Astrocyte (in vitro differentiated cells and primary cell): ENCODE results near the gene MYL9. TPM values are rescaled to one million over a fixed set of nuclear protein-coding genes. Genes with fewer than 3 reads are reported as not detected.

Source experiments
- DNase-seq: peaks from one replicate; pipeline ENCODE4 v3.0.0-alpha.2; 2010; ENCODE audit warnings: low read depth
- FAIRE-seq: peaks from 2 replicates; lab custom pipeline; 2011; peaks lifted over from hg19 to GRCh38; lab: Jason Lieb, UNC
- H2AFZ ChIP-seq: 2 replicates; pipeline ENCODE4 v1.6.0; 2012; ENCODE audit warnings: low read depth, low read length, inconsistent platforms
- H3K27ac ChIP-seq: 2 replicates; pipeline ENCODE4 v1.5.1; 2011; ENCODE audit warnings: low read depth, low read length, inconsistent platforms
- H3K27me3 ChIP-seq: 2 replicates; pipeline ENCODE4 v1.6.0; 2011; ENCODE audit warnings: low read length, inconsistent platforms; ENCODE audit not compliant: insufficient read depth
- H3K36me3 ChIP-seq: 2 replicates; pipeline ENCODE4 v1.5.1; 2011; ENCODE audit warnings: low read length, inconsistent platforms; ENCODE audit not compliant: insufficient read depth
- H3K4me1 ChIP-seq: 2 replicates; pipeline ENCODE4 v1.5.1; 2011; ENCODE audit warnings: low read length, inconsistent platforms; ENCODE audit not compliant: insufficient read depth
- H3K4me2 ChIP-seq: 2 replicates; pipeline ENCODE4 v1.6.0; 2012; ENCODE audit warnings: low read length, inconsistent platforms
- H3K4me3 ChIP-seq: 2 replicates; pipeline ENCODE4 v1.5.1; 2011; ENCODE audit warnings: low read depth, mild to moderate bottlenecking, low read length, inconsistent platforms; ENCODE audit not compliant: insufficient read depth
- H3K79me2 ChIP-seq: 2 replicates; pipeline ENCODE4 v1.6.0; 2012; ENCODE audit warnings: mild to moderate bottlenecking, low read length, inconsistent platforms; ENCODE audit not compliant: insufficient read depth
- H3K9ac ChIP-seq: 2 replicates; pipeline ENCODE4 v1.6.0; 2012; ENCODE audit warnings: mild to moderate bottlenecking, low read length, inconsistent platforms
- H3K9me3 ChIP-seq: 2 replicates; pipeline ENCODE4 v1.5.1; 2012; ENCODE audit warnings: low read depth, mild to moderate bottlenecking, low read length, inconsistent platforms; ENCODE audit not compliant: insufficient read depth
- H4K20me1 ChIP-seq: 2 replicates; pipeline ENCODE4 v1.6.0; 2012; ENCODE audit warnings: low read length, inconsistent platforms; ENCODE audit not compliant: insufficient read depth
- H3K27ac Mint-ChIP-seq: one replicate; pipeline ENCODE4 v1.8.0; 2021; ENCODE audit warnings: mild to moderate bottlenecking, mixed read lengths; ENCODE audit not compliant: unreplicated experiment
- H3K27me3 Mint-ChIP-seq: one replicate; pipeline ENCODE4 v1.8.0; 2021; ENCODE audit warnings: low read depth, mixed read lengths; ENCODE audit not compliant: unreplicated experiment
- H3K36me3 Mint-ChIP-seq: one replicate; pipeline ENCODE4 v1.8.0; 2021; ENCODE audit warnings: low read depth, mixed read lengths; ENCODE audit not compliant: unreplicated experiment
- H3K4me1 Mint-ChIP-seq: one replicate; pipeline ENCODE4 v1.8.0; 2021; ENCODE audit warnings: low read depth, mixed read lengths; ENCODE audit not compliant: unreplicated experiment
- H3K4me3 Mint-ChIP-seq: one replicate; pipeline ENCODE4 v1.8.0; 2021; ENCODE audit warnings: mild to moderate bottlenecking, moderate library complexity, mixed read lengths; ENCODE audit not compliant: unreplicated experiment
- H3K9me3 Mint-ChIP-seq: one replicate; pipeline ENCODE4 v1.8.0; 2021; ENCODE audit warnings: mild to moderate bottlenecking, mixed read lengths; ENCODE audit not compliant: unreplicated experiment
- EZH2 ChIP-seq: IDR thresholded peaks from 2 replicates; pipeline ENCODE4 v1.6.1; 2012; ENCODE audit warnings: mild to moderate bottlenecking, low read length, inconsistent platforms; ENCODE audit not compliant: insufficient read depth
- total RNA-seq: library from RNA; stranded (reverse); gene quantifications from 2 replicates; pipeline ENCODE4 v1.2.1, GENCODE V29; 2021
- TF ChIP-seq, protein P1 (sequence below): IDR thresholded peaks from 2 replicates; pipeline ENCODE4 v1.5.1; 2011; ENCODE audit warnings: low read depth, mild to moderate bottlenecking, inconsistent platforms, low read length, moderate library complexity; ENCODE audit not compliant: insufficient read depth

MYL9 gene
- total RNA-seq, 1 donor from 2014 or later: 1,247 TPM

DNA sequence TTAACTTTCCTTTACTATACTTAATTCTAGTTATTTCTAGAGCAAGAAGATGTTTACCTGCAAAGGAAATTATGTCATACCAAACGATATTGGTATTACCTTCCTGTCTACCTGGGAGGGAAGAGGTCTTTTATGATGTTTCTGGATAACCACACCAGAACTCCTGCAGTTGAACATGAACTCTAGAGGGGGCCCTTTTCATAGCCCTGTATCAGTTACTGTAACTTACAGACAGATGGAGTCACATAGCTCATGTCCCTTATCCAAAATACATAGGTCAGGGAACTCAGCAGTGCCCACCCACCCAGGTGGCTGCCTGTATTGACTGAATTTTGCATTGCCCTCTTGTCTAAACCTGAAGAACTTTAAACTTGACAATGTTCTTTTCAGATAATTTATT lies 35.1 kb upstream of the MYL9 start:
- Histone ChIP-seq H3K4me3 (no peak overlapping the region), H3K9ac (no peak overlapping the region), H3K4me2 (no peak overlapping the region), H3K79me2 (peaks cover 89% of the 10 kb centered on the region), H2AFZ (no peak overlapping the region), H3K27ac (no peak overlapping the region), H4K20me1 (peaks cover 57% of the 10 kb centered on the region), H3K4me1 (no peaks in the 10 kb centered on the region), H3K9me3 (no peaks in the 10 kb centered on the region), H3K36me3 (peaks cover 52% of the 10 kb centered on the region), H3K27me3 (no peaks in the 10 kb centered on the region)
- Mint-ChIP-seq H3K4me1 (peaks cover 2% of the 10 kb centered on the region), H3K4me3 (no peak overlapping the region), H3K27me3 (no peaks in the 10 kb centered on the region), H3K27ac (no peak overlapping the region), H3K9me3 (no peaks in the 10 kb centered on the region), H3K36me3 (peaks cover 6% of the 10 kb centered on the region)
- no peak for FAIRE-seq
- no peak for TF ChIP-seq EZH2
- TF ChIP-seq, protein P1, sequence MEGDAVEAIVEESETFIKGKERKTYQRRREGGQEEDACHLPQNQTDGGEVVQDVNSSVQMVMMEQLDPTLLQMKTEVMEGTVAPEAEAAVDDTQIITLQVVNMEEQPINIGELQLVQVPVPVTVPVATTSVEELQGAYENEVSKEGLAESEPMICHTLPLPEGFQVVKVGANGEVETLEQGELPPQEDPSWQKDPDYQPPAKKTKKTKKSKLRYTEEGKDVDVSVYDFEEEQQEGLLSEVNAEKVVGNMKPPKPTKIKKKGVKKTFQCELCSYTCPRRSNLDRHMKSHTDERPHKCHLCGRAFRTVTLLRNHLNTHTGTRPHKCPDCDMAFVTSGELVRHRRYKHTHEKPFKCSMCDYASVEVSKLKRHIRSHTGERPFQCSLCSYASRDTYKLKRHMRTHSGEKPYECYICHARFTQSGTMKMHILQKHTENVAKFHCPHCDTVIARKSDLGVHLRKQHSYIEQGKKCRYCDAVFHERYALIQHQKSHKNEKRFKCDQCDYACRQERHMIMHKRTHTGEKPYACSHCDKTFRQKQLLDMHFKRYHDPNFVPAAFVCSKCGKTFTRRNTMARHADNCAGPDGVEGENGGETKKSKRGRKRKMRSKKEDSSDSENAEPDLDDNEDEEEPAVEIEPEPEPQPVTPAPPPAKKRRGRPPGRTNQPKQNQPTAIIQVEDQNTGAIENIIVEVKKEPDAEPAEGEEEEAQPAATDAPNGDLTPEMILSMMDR: peak; percentile 19
- no peak for DNase-seq

DNA sequence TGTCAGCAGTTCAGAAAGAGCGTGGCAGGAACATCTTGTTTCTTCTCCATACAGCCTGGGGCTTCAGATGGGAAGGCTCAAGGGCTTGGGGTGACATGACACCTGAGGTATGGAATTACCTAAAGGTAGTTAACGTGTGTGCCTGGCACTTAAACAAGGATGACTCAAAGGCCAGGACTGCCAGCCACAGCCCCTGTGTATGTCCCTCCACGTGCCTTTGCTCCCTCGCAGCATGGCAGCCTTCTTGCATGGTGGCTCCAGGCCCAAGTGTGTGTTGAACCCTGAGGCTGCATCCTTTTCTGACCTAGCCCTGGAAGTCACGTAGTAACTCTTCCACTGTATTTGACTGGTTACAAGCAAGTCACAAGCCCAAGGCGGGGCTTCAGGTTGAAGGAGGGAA lies 33.6 kb upstream of the MYL9 start:
- H3K36me3 ChIP-seq: peaks cover 47% of the 10 kb centered on the region
- Mint-ChIP-seq H3K4me3 (no peak overlapping the region), H3K27me3 (no peaks in the 10 kb centered on the region), H3K9me3 (no peaks in the 10 kb centered on the region), H3K4me1 (peaks cover 2% of the 10 kb centered on the region), H3K36me3 (peaks cover 9% of the 10 kb centered on the region), H3K27ac (no peak overlapping the region)
- H3K4me3 ChIP-seq: no peak overlapping the region
- no peak overlapping the region for H2AFZ ChIP-seq
- H3K27ac ChIP-seq: no peak overlapping the region
- H3K79me2 ChIP-seq: peaks cover 86% of the 10 kb centered on the region
- H3K9me3 ChIP-seq: no peaks in the 10 kb centered on the region
- no peaks in the 10 kb centered on the region for H3K4me1 ChIP-seq
- peaks cover 65% of the 10 kb centered on the region for H4K20me1 ChIP-seq
- FAIRE-seq (no peak), DNase-seq (no peak)
- H3K4me2 ChIP-seq: no peak overlapping the region
- no peak overlapping the region for H3K9ac ChIP-seq
- TF ChIP-seq, protein P1: no peak
- H3K27me3 ChIP-seq: no peaks in the 10 kb centered on the region

GRCh38 chr20:36519012-36519719 lies 22.2 kb upstream of the MYL9 start:
- Histone ChIP-seq H3K9me3 (no peaks in the 10 kb centered on the region), H4K20me1 (peaks cover 81% of the 10 kb centered on the region), H3K4me2 (no peak overlapping the region), H3K27ac (no peak overlapping the region), H3K79me2 (peaks cover 85% of the 10 kb centered on the region), H3K36me3 (peaks cover 35% of the 10 kb centered on the region), H3K4me1 (peaks cover 5% of the 10 kb centered on the region), H3K27me3 (no peaks in the 10 kb centered on the region), H3K9ac (no peak overlapping the region), H2AFZ (no peak overlapping the region), H3K4me3 (no peak overlapping the region)
- Mint-ChIP-seq H3K27me3 (no peaks in the 10 kb centered on the region), H3K36me3 (peaks cover 7% of the 10 kb centered on the region), H3K9me3 (peaks cover 1% of the 10 kb centered on the region), H3K4me1 (peaks cover 4% of the 10 kb centered on the region), H3K27ac (no peak overlapping the region), H3K4me3 (no peak overlapping the region)
- FAIRE-seq: no peak
- no peak for TF ChIP-seq EZH2
- TF ChIP-seq, protein P1: no peak
- DNase-seq: no peak
